Measurements from ENCODE around the gene SLC38A10. TPM values are rescaled to one million over a fixed set of nuclear protein-coding genes. Genes with fewer than 3 reads are reported as not detected.

The SLC38A10 gene
- total RNA-seq, 2 experiments from 2014 or later: 56.0 to 147 TPM

DNA sequence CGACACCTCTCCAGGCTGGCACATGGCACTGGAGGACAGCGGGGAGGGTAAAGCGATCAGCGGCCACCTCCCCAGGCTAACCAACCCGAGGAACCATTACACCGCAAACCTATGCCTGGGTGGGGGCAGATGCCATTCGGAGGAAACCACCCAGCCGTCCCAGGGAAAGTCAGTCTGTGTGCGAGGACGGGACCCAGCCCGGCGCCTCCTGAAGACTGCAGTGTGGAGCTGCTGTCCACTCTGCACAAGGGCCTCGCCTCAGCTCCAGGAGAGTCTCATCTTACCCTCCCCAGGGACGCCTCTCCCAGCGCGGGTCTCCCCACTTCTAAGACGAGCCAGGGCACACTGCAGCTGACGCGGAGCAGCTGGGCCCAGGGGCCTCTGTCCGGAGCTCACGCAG, 8.0 kb downstream of the SLC38A10 start:
- peaks cover 4% of the 10 kb centered on the region for H3K4me1 ChIP-seq (ENCODE audit: insufficient read depth, low read length, poor library complexity, severe bottlenecking)
- intact Hi-C loops (cut with micrococcal nuclease; ENCODE audit: unreplicated experiment): no loop called here
- 0 out of 2 replicates have a peak, but pooled peaks cover 3% of the 10 kb centered on the region for H4K20me1 ChIP-seq (ENCODE audit: insufficient read depth, low read length)
- no peaks in the 10 kb centered on the region for H3K9me2 ChIP-seq (ENCODE audit: insufficient read depth, low read length)
- no peak overlapping the region for H3K4me2 ChIP-seq (ENCODE audit: low read length)
- H3K9me3 ChIP-seq (ENCODE audit: low read length): no peaks in the 10 kb centered on the region
- peaks cover 32% of the 10 kb centered on the region for H3K36me3 ChIP-seq (ENCODE audit: insufficient read depth, low read length)
- POLR2A ChIA-PET: no interaction called here
- DNase-seq (ENCODE audit: low spot score): no peak
- no peak overlapping the region for H3K27ac ChIP-seq (ENCODE audit: low read depth, low read length, poor library complexity, severe bottlenecking)
- H3K79me2 ChIP-seq (ENCODE audit: insufficient read depth, low read depth, low read length): peaks cover 16% of the 10 kb centered on the region
- H3K4me3 ChIP-seq (ENCODE audit: low read depth, low read length, poor library complexity, severe bottlenecking): no peak overlapping the region
- CTCF ChIA-PET (ENCODE audit: unreplicated experiment): no interaction called here
- no peak overlapping the region for H2AFZ ChIP-seq (ENCODE audit: low read length)
- TF ChIP-seq CTCF (conservative IDR thresholded peaks at IDR 0.05; ENCODE audit: low read length) (no peak), EZH2phosphoT487 (IDR thresholded peaks at IDR 0.05; ENCODE audit: borderline replicate concordance, low read depth, low read length) (no peak)
- no TSS peak for BruUV-seq (replicated peaks)

DNA sequence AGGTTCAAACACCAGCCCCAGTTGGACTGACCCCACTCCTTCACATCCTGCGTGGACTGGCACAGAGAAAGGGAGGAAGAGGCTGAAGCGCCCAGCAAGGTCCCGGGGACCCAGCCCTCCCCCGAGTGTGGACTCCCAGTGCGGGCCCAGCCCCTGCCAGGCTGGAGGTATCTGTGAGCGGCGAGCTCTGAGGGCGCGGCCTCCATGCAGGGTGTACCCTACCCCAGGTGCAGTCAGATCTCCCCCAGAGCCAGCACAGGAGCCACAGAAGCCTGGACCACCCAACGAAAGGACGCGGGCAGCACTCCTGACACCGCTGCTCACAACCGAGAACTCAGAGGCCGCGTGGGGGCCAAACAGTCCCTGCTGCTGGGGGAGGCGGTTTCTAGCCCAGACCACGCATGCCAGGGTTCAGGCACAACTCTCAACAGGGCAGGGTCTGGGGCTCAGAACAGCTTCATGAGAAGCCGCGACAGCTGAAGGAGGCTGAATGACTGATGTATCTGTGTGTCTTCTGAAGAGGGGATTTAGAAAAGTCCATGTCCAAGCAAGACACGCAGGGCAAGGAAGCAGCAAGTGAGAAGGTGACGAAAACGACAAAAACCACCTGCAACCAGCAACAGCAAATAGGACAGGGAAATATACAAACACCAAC, 8.5 kb downstream of the SLC38A10 start:
- Histone ChIP-seq H3K4me2 (ENCODE audit: low read length) (no peak overlapping the region), H3K79me2 (ENCODE audit: insufficient read depth, low read depth, low read length) (peaks cover 16% of the 10 kb centered on the region), H3K4me1 (ENCODE audit: insufficient read depth, low read length, poor library complexity, severe bottlenecking) (peaks cover 3% of the 10 kb centered on the region), H3K36me3 (ENCODE audit: insufficient read depth, low read length) (peaks cover 37% of the 10 kb centered on the region), H4K20me1 (ENCODE audit: insufficient read depth, low read length) (0 out of 2 replicates have a peak, but pooled peaks cover 3% of the 10 kb centered on the region), H3K27ac (ENCODE audit: low read depth, low read length, poor library complexity, severe bottlenecking) (no peak overlapping the region), H3K9me2 (ENCODE audit: insufficient read depth, low read length) (no peaks in the 10 kb centered on the region), H3K4me3 (ENCODE audit: low read depth, low read length, poor library complexity, severe bottlenecking) (no peak overlapping the region), H2AFZ (ENCODE audit: low read length) (no peak overlapping the region), H3K9me3 (ENCODE audit: low read length) (no peaks in the 10 kb centered on the region)
- intact Hi-C loops (cut with micrococcal nuclease; ENCODE audit: unreplicated experiment): no loop called here
- ChIA-PET POLR2A (no interaction called here), CTCF (ENCODE audit: unreplicated experiment) (no interaction called here)
- DNase-seq (ENCODE audit: low spot score): no peak
- BruUV-seq (replicated peaks): no TSS peak
- TF ChIP-seq CTCF (conservative IDR thresholded peaks at IDR 0.05; ENCODE audit: low read length): no peak
- no peak for TF ChIP-seq EZH2phosphoT487 (IDR thresholded peaks at IDR 0.05; ENCODE audit: borderline replicate concordance, low read depth, low read length)

DNA sequence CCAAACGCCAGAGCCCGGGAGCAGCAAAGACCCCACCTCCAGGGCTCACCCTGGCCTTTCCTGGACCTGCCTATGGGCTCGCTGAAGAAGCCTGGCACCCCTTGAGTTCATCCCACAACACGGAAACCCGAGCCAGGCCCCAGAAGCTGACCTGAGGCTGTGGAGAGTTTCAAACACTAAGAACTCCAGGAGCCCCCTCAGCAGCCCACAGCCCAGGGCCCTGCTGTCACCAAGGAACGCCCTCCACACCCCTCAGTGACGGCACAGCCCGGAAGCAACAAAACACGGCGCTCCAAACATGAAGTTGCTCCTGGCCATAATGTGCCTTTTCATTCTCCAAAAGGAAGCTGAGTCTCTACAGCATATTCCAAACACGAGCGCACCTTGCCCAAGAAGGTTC, 9.2 kb downstream of the SLC38A10 start:
- ChIA-PET POLR2A (no interaction called here), CTCF (ENCODE audit: unreplicated experiment) (no interaction called here)
- no peaks in the 10 kb centered on the region for H3K9me3 ChIP-seq (ENCODE audit: low read length)
- no TSS peak for BruUV-seq (replicated peaks)
- H2AFZ ChIP-seq (ENCODE audit: low read length): no peak overlapping the region
- no peak overlapping the region for H3K4me2 ChIP-seq (ENCODE audit: low read length)
- DNase-seq (ENCODE audit: low spot score): no peak
- H3K4me3 ChIP-seq (ENCODE audit: low read depth, low read length, poor library complexity, severe bottlenecking): no peak overlapping the region
- H3K9me2 ChIP-seq (ENCODE audit: insufficient read depth, low read length): no peaks in the 10 kb centered on the region
- peaks cover 8% of the 10 kb centered on the region for H3K79me2 ChIP-seq (ENCODE audit: insufficient read depth, low read depth, low read length)
- intact Hi-C loops (cut with micrococcal nuclease; ENCODE audit: unreplicated experiment): no loop called here
- no peaks in the 10 kb centered on the region for H3K4me1 ChIP-seq (ENCODE audit: insufficient read depth, low read length, poor library complexity, severe bottlenecking)
- H4K20me1 ChIP-seq (ENCODE audit: insufficient read depth, low read length): no peaks in the 10 kb centered on the region
- H3K27ac ChIP-seq (ENCODE audit: low read depth, low read length, poor library complexity, severe bottlenecking): no peak overlapping the region
- H3K36me3 ChIP-seq (ENCODE audit: insufficient read depth, low read length): peaks cover 38% of the 10 kb centered on the region
- no peak for TF ChIP-seq EZH2phosphoT487 (IDR thresholded peaks at IDR 0.05; ENCODE audit: borderline replicate concordance, low read depth, low read length)
- no peak for TF ChIP-seq CTCF (conservative IDR thresholded peaks at IDR 0.05; ENCODE audit: low read length)

Measured in OCI-LY7 (cell line).